Ascending aorta (tissue), 2 donors: ENCODE results near the gene NXPH3. TPM values are rescaled to one million over a fixed set of nuclear protein-coding genes. Genes with fewer than 3 reads are reported as not detected.
A peak's percentile ranks its signal among the peaks of the same experiment; 100 is the strongest.
"Not testable (repeated sequence)": the region's sequence is repeated elsewhere in the genome, so short reads cannot be mapped to it uniquely, and the experiment has no call there.

Experiments used
- DNase-seq, 2 donors: peaks; one replicate each; pipeline ENCODE4 v3.0.0-alpha.2; 2019; ENCODE audit warnings: low spot score in 2 of 2
- H3K27ac ChIP-seq, 2 donors: fragments of 200-600 bp; sonication (generic); one replicate each; pipeline ENCODE4 v1.5.1; 2016 to 2017; ENCODE audit warnings: mild to moderate bottlenecking in 1 of 2
- H3K27me3 ChIP-seq: fragments of 200-600 bp; sonication (generic); one replicate; pipeline ENCODE4 v1.5.1; 2017
- H3K36me3 ChIP-seq, 2 donors: fragments of 200-600 bp; sonication (generic); one replicate each; pipeline ENCODE4 v1.5.1; 2016
- H3K4me1 ChIP-seq, 2 donors: fragments of 200-600 bp; sonication (generic); one replicate each; pipeline ENCODE4 v1.5.1; 2016 to 2017; ENCODE audit warnings: mild to moderate bottlenecking in 1 of 2
- H3K4me3 ChIP-seq, 2 donors: fragments of 200-600 bp; sonication (generic); one replicate each; pipeline ENCODE4 v1.5.1; 2016 to 2017; ENCODE audit warnings: mild to moderate bottlenecking in 1 of 2
- H3K9me3 ChIP-seq, 2 donors: fragments of 200-600 bp; sonication (generic); one replicate each; pipeline ENCODE4 v1.5.1; 2016
- CTCF ChIP-seq, 3 experiments: fragments of 200-600 bp in 2 of 3; fragments of 450-650 bp in 1 of 3; sonication (generic) in 2 of 3; IDR thresholded peaks; one replicate each; pipeline ENCODE4 v1.5.1; 2016 to 2019; ENCODE audit warnings: antibody characterized with exemption in 3 of 3, mild to moderate bottlenecking in 1 of 3, moderate library complexity in 1 of 3
- intact Hi-C: fragments of 100-400 bp; cut with DNase I; formaldehyde crosslinking; loops from one replicate; pipeline ENCODE4 v1.15.1; 2023
- total RNA-seq: library from RNA; depleted of rRNA; stranded (reverse); fragments of >200 nt; gene quantifications from one replicate; pipeline ENCODE4 v1.1.0, GENCODE V29; 2016

NXPH3 gene
- total RNA-seq, 1 donor from 2014 or later, result 30.3 TPM

GRCh38 chr17:49567104-49567521 is 8.6 kb upstream of the NXPH3 start:
- peak overlapping the region; percentile 83 to 87 for H3K27ac ChIP-seq
- H3K27me3 ChIP-seq, result no peaks in the 10 kb centered on the region
- no peak for TF ChIP-seq CTCF (IDR thresholded peaks at IDR 0.05)
- H3K4me1 ChIP-seq, result peaks cover 7 to 32% of the 10 kb centered on the region in 2 donors
- peak in 1 of 2 donors; percentile 64 for DNase-seq
- H3K36me3 ChIP-seq, result no peaks in the 10 kb centered on the region
- H3K9me3 ChIP-seq, result no peaks in the 10 kb centered on the region
- intact Hi-C loops, result no loop called here
- H3K4me3 ChIP-seq, result peak overlapping the region in 1 of 2 donors; percentile 23

- Histone ChIP-seq H3K9me3 (no peaks in the 10 kb centered on the region), H3K4me1 (peaks cover 7 to 32% of the 10 kb centered on the region in 2 donors), H3K27ac (peak overlapping the region; percentile 83 to 87), H3K27me3 (no peaks in the 10 kb centered on the region), H3K36me3 (no peaks in the 10 kb centered on the region), H3K4me3 (peak overlapping the region; percentile 48 to 63)
- peak; percentile 71 to 96 for DNase-seq
- TF ChIP-seq CTCF (IDR thresholded peaks at IDR 0.05), result peak; percentile 94 to 99 (median 96)
- intact Hi-C loops, result loop anchor here (1.0 kb wide), 2 partner anchors 211 to 283 kb away; no protein-coding TSS in a partner anchor
These were observed 7.6 kb upstream of the NXPH3 start for GRCh38 chr17:49567871-49568694.

GRCh38 chr17:49568695-49569047 is 7.0 kb upstream of the NXPH3 start:
- Histone ChIP-seq H3K27ac (peak overlapping the region; percentile 83 to 87), H3K4me3 (peak overlapping the region in 1 of 2 donors; percentile 63), H3K4me1 (peaks cover 7 to 32% of the 10 kb centered on the region in 2 donors)
- intact Hi-C loops, result loop anchor here (1.0 kb wide), 2 partner anchors 211 to 283 kb away; no protein-coding TSS in a partner anchor
- not testable (repeated sequence) for H3K9me3 ChIP-seq, H3K27me3 ChIP-seq, H3K36me3 ChIP-seq
- DNase-seq, result peak in 1 of 2 donors; percentile 61

GRCh38 chr17:49570540-49571242 is 5.0 kb upstream of the NXPH3 start:
- H3K4me1 ChIP-seq, result peaks cover 16 to 44% of the 10 kb centered on the region in 2 donors
- DNase-seq, result peak in 1 of 2 donors; percentile 66
- H3K9me3 ChIP-seq, result no peaks in the 10 kb centered on the region
- H3K27me3 ChIP-seq, result no peaks in the 10 kb centered on the region
- intact Hi-C loops, result loop anchor here (1.0 to 5.0 kb wide), 2 partner anchors 125 to 267 kb away; no protein-coding TSS in a partner anchor
- no peak for TF ChIP-seq CTCF (IDR thresholded peaks at IDR 0.05)
- no peak overlapping the region for H3K4me3 ChIP-seq
- H3K36me3 ChIP-seq, result no peaks in the 10 kb centered on the region
- peak overlapping the region; percentile 93 to 95 for H3K27ac ChIP-seq

GRCh38 chr17:49571283-49571682 is 4.4 kb upstream of the NXPH3 start:
- H3K27ac ChIP-seq, result peak overlapping the region; percentile 93 to 95
- no peaks in the 10 kb centered on the region for H3K9me3 ChIP-seq
- TF ChIP-seq CTCF (IDR thresholded peaks at IDR 0.05), result no peak
- no peak overlapping the region for H3K4me3 ChIP-seq
- peaks cover 16 to 42% of the 10 kb centered on the region in 2 donors for H3K4me1 ChIP-seq
- intact Hi-C loops, result loop anchor here (5.0 kb wide), 1 partner anchor 266 kb away; no protein-coding TSS in a partner anchor
- no peak for DNase-seq
- H3K36me3 ChIP-seq, result no peaks in the 10 kb centered on the region
- H3K27me3 ChIP-seq, result no peaks in the 10 kb centered on the region
